Right ventricle myocardium inferior (tissue), 1 donor: ENCODE results near the gene PPP1R14C. TPM values are rescaled to one million over a fixed set of nuclear protein-coding genes. Genes with fewer than 3 reads are reported as not detected.
"Not testable (repeated sequence)": the region's sequence is repeated elsewhere in the genome, so short reads cannot be mapped to it uniquely, and the experiment has no call there.

Source experiments
- ATAC-seq: fragments of 200-7000 bp; cut with Tn5 transposase; one replicate; pipeline ENCODE4 v1.9.1; 2020; ENCODE audit warnings: mild to moderate bottlenecking, moderate library complexity
- DNase-seq: peaks from one replicate; pipeline ENCODE4 v3.0.0; 2021; ENCODE audit errors: missing footprints
- intact Hi-C: fragments of 100-400 bp; cut with DNase I; formaldehyde crosslinking; loops from one replicate; pipeline ENCODE4 v1.11.0; 2022
- total RNA-seq: library from RNA; stranded (reverse); fragmentation: NEBNext Ultra II Directional; extraction: Animal tissue kit (Norgen Biotek cat#: 25700); gene quantifications from one replicate; pipeline ENCODE4 v1.2.1, GENCODE V29; 2021
- donor health status: DM: no; HTN: yes; CAD: no; lungs with severe emphysema.

The PPP1R14C gene
- total RNA-seq, 1 donor from 2014 or later = 129 TPM

DNA sequence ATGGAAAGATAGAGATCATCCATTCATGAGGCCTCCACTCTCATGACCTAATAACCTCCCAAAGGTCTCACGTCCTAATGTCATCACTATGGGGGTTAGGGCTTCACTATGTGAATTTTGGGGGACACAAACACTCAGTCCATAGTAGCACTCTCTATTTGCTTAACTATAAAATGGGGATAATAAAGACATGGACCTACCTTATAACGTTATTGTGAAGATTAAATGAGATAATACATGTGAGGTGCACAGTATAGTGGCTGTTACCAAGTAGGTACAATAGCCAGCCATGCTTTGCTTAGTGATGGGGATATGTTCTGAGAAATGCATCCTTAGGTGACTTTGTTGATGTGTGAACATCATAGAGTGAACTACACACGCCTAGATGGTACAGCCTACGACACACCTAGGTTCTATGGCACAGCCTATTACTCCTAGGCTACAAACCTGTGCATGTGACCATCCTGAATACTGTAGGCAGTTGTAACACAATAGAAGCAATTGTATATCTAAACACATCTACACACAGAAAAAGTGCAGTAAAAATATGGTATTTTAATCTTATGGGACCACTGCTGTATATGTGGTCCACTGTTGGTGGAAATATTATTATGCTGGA lies 39.7 kb downstream of the PPP1R14C start:
- DNase-seq = no peak
- intact Hi-C loops = no loop called here
- no peak for ATAC-seq

DNA sequence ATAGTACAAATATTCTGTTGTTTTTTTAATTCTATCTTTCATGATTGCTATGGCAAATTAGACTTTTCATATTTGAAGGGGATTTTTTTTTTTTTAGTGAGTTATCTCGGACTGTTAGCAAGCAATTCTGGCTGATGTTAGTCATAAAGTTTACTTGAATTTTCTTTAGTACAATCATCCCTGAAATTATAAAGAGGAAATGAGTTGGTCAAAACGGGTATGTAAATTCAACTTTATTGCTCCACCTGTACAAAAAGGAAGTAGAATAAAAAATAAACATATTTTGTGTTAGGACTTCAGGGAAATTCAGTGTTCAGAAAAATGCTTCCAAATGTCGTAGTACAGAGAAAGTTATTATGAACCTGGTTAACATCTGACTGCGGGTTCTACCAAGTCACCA lies 40.3 kb downstream of the PPP1R14C start:
- ATAC-seq (no peak), DNase-seq (no peak)
- intact Hi-C loops = no loop called here

DNA sequence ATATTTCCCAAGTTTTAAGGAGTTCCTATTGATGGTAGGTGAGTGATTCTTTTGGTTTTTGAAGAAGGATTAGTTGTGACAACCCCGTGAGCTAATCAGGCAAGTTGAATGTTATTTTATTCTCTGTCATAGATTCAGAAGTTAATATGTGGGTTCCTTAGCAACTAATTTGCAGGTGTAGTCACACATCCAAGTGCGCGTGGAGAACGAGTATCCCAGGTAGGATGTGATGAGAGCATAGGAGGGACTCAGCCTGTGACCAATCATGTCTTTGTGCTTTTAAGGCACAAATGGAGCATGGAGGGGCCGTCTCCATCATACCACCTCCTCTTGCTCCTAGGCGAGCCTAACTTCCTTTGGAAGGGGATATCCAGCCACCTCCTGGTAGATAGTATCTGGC lies 41.1 kb downstream of the PPP1R14C start:
- intact Hi-C loops = no loop called here
- no peak for ATAC-seq
- no peak for DNase-seq

DNA sequence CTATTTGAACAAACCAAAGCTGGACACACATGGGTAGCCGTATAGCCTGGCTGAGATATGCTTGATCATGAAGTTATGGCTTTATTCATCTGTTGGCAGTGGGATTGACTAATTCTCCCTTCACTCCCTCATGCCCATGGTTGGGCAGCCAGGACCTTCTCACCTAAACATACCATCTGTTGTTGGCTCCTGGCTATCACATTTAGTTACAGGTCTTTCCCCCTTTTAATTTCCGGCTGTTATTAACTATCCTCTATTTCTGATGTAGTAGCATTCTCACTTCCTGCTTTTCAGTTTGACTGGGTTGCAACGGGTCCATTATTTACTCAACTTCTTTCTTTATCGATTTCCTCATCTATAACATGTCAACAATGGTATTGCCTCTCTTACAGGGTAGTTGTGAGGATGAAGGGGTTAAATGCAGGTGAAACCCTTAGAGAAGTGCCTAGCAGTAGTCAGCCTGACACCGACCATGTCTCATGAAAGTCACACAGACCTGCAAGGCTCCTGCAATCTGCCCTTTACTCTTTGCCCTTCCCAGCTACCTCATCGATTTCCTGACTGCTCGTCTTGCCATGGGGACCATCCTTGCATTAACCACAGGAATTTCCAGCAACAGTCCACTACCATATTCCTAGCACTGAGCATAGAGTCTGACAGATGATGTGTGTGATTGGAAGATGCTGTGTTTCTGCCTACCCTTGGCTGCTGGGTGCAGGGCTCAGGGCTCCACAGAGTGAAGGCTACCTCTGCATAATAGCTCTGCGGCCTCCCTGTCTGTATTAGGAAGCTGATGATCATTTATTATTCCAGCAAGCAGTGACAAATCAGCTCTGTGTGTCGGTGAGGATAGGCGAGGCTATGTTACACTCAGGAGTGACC lies 42.2 kb downstream of the PPP1R14C start:
- DNase-seq (no peak), ATAC-seq (no peak)
- intact Hi-C loops = no loop called here

DNA sequence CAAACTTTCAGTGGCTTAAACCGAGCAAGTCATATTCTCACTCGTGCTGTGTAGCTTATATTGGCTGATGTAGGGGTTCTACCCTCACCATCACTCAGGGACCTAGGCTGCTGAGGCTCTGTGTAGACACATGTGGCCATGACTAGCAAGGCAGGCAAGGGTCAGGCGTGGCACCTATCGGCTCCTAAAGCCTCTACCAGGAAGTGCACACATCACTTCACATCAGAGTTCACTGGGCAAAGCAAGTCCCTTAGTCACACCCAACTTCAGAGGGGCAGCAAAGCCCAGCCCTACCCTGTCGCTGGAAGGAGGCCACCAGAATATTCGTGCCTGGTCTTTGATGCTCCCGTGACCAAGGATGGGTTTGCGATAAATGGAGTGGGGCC lies 42.9 kb downstream of the PPP1R14C start:
- DNase-seq (no peak), ATAC-seq (no peak)
- intact Hi-C loops = no loop called here

DNA sequence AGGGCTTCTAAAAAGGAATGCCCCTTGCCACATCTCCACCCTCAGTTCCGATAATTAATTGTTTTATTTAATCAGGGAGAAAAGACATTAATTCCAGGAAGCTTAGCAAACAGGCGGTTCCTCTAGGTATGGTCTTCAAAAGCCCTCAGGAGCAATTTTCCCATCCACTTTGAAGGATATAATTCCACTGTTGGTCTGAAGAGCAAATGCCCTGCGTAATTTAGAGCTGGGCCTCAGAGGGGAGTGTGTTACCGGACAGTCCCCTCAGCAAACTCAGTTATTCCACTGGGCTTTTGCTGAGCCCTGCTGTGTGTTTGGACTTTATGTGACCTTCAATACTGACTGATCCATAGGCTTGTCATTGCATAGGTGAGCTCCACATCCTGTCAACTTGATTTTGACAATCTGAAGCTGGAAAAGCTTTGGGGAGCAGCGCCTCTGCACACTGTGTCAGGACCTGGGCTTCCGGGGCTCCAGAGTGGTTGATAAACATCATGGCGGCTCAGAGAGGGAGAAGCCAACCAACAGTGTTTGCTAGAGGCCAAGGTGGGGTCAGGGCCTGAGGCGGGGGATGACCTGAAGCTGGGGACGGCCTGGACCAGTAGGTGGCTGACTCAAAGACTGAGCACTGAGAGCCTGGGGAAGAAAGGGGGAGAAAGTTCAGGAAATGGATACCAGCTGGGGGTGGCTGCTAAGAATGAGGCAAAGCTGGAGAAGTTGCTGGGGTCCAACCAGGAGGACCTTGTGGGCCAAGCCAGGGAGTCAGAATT lies 43.5 kb downstream of the PPP1R14C start:
- ATAC-seq (no peak), DNase-seq (no peak)
- intact Hi-C loops = no loop called here

DNA sequence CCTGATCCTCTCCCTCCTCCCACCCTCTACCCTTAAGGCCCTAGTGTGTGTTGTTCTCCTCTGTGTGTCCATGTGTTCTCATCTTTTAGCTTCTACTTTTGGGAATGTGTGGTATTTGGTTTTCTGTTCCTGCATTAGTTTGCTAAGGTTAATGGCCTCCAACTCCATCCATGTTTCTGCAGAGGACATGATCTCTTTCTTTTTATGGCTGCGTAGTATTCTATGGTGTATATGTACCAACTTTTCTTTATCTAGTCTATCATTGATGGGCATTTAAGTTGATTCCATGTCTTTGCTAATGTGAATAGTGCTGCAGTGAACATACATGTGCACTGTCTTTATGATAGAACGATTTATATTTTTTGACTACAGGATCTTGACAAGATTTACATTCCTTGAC lies 44.6 kb downstream of the PPP1R14C start:
- ATAC-seq, intact Hi-C loops: not testable (repeated sequence)

DNA sequence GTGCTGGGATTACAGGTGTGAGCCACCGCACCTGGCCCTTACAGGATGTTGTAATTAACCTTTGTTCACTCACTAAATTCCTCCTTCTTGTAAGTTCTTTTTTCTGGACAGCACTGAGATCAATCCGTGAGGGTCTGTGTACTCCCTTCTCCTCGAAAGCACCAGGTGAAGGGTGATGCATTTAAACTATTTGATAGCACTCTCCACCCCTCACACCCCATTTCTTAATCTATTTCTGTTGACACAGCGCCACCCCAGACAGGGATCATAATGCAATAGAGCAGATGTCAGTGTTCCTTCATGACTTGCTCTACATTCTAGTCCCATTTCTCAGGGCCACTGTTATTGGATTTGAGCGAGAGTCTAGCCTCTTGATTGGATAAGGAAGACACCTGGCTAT lies 46.3 kb downstream of the PPP1R14C start:
- DNase-seq = no peak
- intact Hi-C loops = no loop called here
- ATAC-seq = no peak

More for the DNA sequence above, 44.6 kb downstream of the PPP1R14C start:
- DNase-seq = not testable (repeated sequence)

DNA sequence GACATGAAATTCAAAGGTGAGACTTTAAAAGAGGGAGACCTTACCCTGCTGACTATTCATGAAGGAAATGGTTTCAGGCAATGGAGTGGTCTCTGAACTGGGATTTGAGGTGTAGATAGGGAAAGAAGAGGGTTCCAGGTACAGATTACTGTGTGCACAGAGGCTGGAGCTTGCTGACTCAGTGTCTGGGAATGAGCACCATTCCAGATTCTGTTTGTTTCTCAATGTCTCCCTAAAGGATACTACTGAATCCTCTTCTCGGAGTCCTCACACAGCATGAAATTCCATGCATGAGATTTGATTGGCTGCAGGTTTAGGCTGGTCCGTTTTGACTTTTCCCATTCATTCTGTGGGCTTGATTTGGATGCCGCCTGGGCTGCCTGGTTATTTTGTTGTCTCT lies 49.0 kb downstream of the PPP1R14C start:
- intact Hi-C loops = no loop called here
- DNase-seq = no peak
- no peak for ATAC-seq

DNA sequence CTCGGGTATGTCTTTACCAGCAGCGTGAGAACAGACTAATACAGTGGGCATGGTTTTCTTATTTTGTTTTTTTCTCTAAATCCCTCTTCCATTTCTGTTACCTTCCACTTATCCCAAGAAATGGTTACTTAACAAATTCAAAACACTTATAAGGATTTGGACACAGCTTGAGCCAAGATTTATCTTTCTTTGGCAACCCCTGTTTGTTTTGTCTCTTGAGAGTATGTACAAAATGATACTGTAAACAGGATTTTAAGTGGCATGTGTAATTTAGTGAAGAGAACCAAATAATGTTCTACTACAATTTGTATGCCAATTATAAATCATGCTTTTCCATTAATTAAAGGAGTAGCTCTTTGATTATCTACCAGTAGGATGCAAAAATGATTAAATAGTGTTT lies 51.4 kb downstream of the PPP1R14C start:
- intact Hi-C loops = no loop called here
- no peak for ATAC-seq
- no peak for DNase-seq

DNA sequence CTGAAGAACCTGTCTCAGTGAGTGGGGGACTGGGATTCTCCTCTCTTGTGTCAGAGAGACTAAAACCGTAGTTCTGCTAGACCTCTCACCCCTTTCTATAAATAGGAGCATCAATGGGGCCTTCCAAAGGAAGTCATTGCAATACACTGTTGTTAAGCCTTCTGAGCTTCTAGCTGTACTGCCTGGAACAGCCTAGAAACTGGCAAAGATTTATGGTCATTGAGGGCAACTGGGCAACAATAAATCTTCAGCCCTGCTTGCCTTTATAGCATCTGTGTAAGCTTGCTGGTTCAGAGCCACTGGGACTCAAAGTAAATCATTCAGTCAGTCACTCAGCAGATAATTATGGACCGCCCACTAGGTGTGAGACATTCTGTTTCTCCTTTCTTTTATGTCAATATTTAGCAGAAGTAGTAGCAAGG lies 53.2 kb downstream of the PPP1R14C start:
- intact Hi-C loops = no loop called here
- DNase-seq (no peak), ATAC-seq (peak; percentile 21)

DNA sequence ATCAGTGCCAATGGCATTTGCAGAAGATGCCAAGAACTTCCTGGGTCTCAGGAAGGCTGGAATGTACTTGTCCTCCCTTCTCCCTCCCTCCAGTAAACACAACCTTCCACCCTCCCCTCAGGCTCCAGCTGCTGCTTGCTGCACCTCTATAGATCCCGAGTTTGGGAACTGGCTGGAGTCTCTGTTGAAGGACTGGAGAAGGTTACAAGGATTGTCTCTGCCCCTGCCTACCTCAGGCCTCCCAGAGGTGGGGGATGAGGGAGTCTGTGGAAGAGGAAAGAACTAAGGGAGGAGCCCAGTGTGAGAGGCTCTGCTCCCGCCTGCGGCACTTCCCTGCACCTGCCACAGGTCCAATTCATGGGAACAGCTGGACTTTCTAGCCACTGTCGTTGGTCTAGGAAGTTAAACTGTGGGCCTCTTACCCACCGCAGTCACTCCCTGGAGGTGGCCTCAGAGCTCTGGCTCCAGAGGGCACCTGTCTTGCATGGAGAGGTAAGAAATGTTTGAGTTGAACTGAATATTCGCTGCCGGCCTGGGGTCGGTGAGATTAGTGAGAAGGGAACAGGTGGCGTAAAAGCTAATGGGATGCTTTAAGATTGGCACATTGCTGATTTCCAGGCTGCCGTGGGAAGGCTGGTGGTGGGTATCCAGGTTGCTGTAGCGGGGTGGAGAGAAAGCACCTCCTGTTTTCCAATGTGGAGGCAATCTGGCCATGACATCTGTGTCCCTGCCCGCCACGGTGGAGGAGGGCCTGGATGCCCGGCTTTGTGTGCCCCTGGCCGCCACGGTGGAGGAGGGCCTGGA lies 54.3 kb downstream of the PPP1R14C start:
- ATAC-seq (peak; percentile 14), DNase-seq (no peak)
- intact Hi-C loops = no loop called here

DNA sequence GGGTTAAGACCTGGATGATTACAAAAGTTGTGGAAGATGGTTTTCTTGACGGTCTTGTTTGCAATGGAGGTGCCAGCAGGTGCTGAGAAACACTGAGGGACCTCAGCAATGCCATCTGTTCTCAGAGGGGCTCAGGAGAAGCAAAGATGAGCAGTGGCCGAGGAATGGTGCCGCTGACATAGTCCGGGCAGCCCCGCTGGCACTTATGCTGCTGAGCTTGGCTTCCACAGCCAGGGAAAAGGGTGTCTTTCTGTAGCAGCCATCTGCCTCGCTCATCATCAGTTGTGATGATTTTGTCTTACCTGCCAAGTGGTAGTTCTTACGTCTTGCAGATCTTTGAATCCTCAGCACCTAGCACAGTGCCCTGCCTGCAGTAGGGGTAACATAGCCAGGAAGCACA lies 55.7 kb downstream of the PPP1R14C start:
- intact Hi-C loops = no loop called here
- ATAC-seq (no peak), DNase-seq (no peak)

DNA sequence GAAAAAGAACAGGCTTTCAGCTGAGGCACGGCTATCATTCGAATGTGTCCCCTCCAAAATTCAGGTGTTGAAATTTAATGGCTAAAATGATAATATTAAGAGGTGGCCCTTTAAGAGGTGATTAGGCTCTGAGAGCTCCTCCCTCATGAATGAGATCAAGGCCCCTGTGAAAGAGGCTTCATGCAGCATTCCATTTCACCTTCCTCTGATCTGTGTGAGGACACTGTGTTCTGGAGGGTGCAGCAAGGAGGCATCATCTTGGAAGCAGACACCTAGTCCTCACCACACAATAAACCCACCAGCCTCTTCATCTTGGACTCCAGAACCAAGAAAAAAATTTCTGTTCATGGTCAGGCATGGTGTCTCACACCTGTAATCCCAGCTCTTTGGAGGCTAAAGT lies 56.4 kb downstream of the PPP1R14C start:
- intact Hi-C loops = no loop called here
- ATAC-seq = peak; percentile 38

DNA sequence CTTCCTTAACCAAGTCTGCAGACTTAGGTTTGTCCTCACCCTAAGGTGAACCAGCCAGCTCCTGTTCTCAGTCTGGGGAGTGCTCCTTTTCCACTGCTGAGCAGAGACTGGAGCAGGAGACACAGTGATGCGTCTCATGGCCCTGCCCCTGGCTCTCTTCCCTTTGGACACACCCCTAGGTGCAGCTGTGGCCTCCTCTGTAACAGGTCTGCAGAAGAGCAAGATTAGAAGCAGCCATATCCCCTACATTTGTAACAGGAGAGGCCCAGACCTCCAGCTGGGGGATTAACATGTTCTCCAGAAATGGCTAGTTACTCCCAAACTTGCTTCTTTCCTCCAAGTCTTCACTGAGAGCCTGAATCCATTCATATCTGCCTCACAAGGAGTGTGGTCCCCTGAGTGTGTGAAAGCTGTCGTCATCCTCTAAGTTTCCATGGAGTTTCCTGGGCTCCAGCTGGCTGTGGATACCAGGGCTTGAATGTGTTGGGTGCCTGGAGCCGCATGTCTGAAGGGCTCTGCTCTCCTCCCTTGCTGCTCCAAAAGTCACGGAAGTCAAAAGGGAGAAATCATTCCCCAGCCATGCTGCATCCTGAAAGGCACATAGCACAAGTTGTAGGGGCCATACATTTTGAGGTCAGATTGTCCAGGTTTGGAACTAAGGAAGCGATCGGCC lies 57.7 kb downstream of the PPP1R14C start:
- ATAC-seq (no peak), DNase-seq (no peak)
- intact Hi-C loops = no loop called here

More for the DNA sequence above, 56.4 kb downstream of the PPP1R14C start:
- DNase-seq = no peak

DNA sequence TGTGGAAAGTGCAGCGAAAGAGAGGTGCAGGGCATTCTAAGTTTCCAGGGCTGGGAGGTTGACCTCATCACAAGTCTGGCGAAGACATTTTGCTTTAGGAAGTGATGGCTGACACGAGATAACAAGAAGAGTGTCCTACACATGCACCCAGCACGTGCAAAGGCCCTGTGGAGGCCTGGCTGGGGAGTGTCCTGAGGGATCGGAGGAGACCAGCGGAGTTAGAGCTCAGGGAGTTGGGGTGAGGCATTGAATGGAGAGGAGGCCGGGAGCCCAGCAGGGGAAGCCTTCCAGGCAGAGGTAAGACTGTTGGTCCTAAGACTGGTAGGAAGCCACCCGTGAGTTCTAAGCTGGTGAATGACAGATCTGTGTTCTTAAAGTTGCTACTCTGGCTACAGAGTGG lies 58.4 kb downstream of the PPP1R14C start:
- DNase-seq = no peak
- intact Hi-C loops = no loop called here
- no peak for ATAC-seq

DNA sequence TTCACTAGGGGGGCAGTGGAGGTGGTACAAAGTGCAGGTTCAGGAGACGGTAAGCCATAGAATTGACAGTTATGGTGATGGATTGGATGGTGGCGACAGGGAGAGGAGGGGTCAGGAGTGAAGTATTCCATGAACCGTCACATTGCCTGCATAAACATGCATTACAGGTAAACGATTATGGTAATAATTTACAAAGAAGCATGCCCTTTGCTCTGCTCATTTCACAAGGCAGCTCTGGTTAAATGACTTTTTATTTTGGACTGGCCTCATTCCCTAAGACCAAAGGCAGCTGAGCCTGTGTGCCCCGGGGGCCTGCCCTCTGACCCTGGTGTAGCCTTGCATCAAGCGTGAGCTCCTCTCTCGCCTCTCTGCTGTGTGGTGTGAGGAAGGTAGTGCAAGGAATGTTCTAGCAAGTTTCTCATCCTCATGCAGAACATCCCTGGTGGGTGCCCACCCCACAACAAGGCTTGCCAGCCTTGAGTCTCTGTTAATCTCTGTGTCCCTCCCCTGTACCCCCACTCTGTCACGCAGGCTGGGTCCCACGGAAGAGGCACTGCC lies 59.0 kb downstream of the PPP1R14C start:
- ATAC-seq (no peak), DNase-seq (no peak)
- intact Hi-C loops = no loop called here

DNA sequence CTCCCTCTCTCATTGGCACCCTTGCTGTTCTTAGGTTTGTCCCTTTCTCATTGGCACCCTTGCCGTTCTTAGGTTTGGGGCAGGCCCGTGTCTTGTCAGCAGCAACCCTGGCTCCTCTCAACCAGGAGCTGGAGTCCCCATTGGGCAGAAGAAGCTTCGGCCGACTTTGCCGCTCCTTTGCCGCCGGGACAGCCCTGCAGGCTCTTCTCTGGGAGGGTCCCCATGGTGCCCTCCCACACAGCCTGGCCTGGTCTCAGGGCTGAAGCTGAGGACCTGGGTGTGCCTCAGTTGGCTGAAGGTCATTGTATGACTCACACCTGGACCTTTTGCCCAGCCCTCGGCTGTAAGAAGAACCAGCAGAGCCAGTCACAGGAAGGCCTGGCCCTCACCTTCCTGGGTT lies 59.6 kb downstream of the PPP1R14C start:
- ATAC-seq = peak; percentile 14
- no peak for DNase-seq

More for the DNA sequence above, 59.6 kb downstream of the PPP1R14C start:
- intact Hi-C loops = no loop called here
